Measurements from ENCODE around the gene ACSS3. TPM values are rescaled to one million over a fixed set of nuclear protein-coding genes. Genes with fewer than 3 reads are reported as not detected.
"Not testable (repeated sequence)": the region's sequence is repeated elsewhere in the genome, so short reads cannot be mapped to it uniquely, and the experiment has no call there.

ACSS3 gene
- total RNA-seq, 1 donor from 2014 or later = 23.4 TPM

GRCh38 chr12:81094718-81095360 is 17.0 kb downstream of the ACSS3 start:
- DNase-seq (ENCODE audit: low spot score) = no peak

- no peak for DNase-seq (ENCODE audit: low spot score)
Observed at GRCh38 chr12:81095501-81096232, 17.8 kb downstream of the ACSS3 start.

GRCh38 chr12:81105687-81106086 is 27.8 kb downstream of the ACSS3 start:
- no peak for DNase-seq (ENCODE audit: low spot score)

GRCh38 chr12:81114226-81114625 is 36.3 kb downstream of the ACSS3 start:
- DNase-seq (ENCODE audit: low spot score) = no peak

GRCh38 chr12:81119069-81119468 is 41.2 kb downstream of the ACSS3 start:
- not testable (repeated sequence) for DNase-seq (ENCODE audit: low spot score)

- DNase-seq (ENCODE audit: low spot score) = no peak
Observed at GRCh38 chr12:81120961-81121360, 43.1 kb downstream of the ACSS3 start.

- no peak for DNase-seq (ENCODE audit: low spot score)
Observed at GRCh38 chr12:81123611-81124010, 45.7 kb downstream of the ACSS3 start.

GRCh38 chr12:81125691-81126090 is 47.8 kb downstream of the ACSS3 start:
- DNase-seq (ENCODE audit: low spot score) = no peak

GRCh38 chr12:81128930-81129554 is 51.2 kb downstream of the ACSS3 start:
- no peak for DNase-seq (ENCODE audit: low spot score)

GRCh38 chr12:81136519-81136918 is 58.6 kb downstream of the ACSS3 start:
- no peak for DNase-seq (ENCODE audit: low spot score)

GRCh38 chr12:81137801-81138200 is 59.9 kb downstream of the ACSS3 start:
- no peak for DNase-seq (ENCODE audit: low spot score)

- DNase-seq (ENCODE audit: low spot score) = no peak
Observed at GRCh38 chr12:81141217-81141616, 63.3 kb downstream of the ACSS3 start.

- no peak for DNase-seq (ENCODE audit: low spot score)
Observed at GRCh38 chr12:81143057-81143456, 65.2 kb downstream of the ACSS3 start.

GRCh38 chr12:81146228-81147225 is 68.6 kb downstream of the ACSS3 start:
- no peak for DNase-seq (ENCODE audit: low spot score)

- no peak for DNase-seq (ENCODE audit: low spot score)
Observed at GRCh38 chr12:81147292-81147919, 69.5 kb downstream of the ACSS3 start.

GRCh38 chr12:81150382-81150781 is 72.5 kb downstream of the ACSS3 start:
- DNase-seq (ENCODE audit: low spot score) = no peak

GRCh38 chr12:81159856-81160255 is 82.0 kb downstream of the ACSS3 start:
- no peak for DNase-seq (ENCODE audit: low spot score)

GRCh38 chr12:81161680-81162079 is 83.8 kb downstream of the ACSS3 start:
- DNase-seq (ENCODE audit: low spot score) = no peak

- no peak for DNase-seq (ENCODE audit: low spot score)
Observed at GRCh38 chr12:81162391-81163136, 84.7 kb downstream of the ACSS3 start.

- DNase-seq (ENCODE audit: low spot score) = no peak
Observed at GRCh38 chr12:81164827-81165226, 86.9 kb downstream of the ACSS3 start.

- no peak for DNase-seq (ENCODE audit: low spot score)
Observed at GRCh38 chr12:81166790-81167189, 88.9 kb downstream of the ACSS3 start.

Data from ureter (tissue), 1 donor.